GM21381 (cell line): ENCODE measurements around the gene TSC2.
"Not testable (repeated sequence)": the region's sequence is repeated elsewhere in the genome, so short reads cannot be mapped to it uniquely, and the experiment has no call there.

Experiments
- ATAC-seq: cut with Tn5 transposase; IDR thresholded peaks from one replicate; pipeline ENCODE4 v1.9.1; 2021; ENCODE audit warnings: mild to moderate bottlenecking, moderate library complexity; ENCODE audit not compliant: unreplicated experiment

The TSC2 gene

DNA sequence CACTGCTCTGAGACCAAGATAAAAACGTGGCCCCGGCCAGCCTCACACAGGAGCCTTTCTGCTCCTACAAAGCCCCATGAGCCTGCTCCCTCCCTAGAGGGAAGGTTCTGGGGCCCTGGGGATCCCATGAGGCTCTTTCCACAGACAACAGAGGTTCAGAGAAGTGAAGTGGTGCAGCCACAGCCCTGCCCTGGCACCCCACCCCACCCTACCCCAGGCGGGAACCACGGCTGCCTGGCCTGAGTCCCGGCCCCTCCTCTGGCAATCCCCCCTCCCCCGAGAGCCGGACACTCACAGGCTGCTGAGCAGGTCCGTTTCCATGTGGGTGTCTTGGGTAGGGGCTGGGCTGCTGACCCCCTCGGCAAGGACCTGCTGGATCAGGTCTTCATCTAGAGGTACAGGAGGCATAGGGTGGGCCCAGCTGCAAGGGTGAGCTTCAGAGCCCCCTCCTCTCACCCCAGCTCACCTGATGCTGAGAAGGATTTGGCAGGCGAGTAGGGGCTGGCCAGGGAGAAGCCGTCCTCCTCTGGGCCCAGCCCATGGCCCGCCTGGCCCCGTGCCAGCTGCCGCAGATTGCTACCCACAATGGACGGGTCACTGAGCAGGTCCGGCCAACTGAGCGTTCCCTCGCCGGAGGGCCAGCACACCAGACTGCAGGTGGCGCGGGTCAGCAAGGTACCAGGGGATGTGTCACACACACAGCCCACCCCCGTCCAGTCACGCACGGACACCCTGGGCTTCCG, 49.2 kb downstream of the TSC2 start:
- no peak for ATAC-seq

DNA sequence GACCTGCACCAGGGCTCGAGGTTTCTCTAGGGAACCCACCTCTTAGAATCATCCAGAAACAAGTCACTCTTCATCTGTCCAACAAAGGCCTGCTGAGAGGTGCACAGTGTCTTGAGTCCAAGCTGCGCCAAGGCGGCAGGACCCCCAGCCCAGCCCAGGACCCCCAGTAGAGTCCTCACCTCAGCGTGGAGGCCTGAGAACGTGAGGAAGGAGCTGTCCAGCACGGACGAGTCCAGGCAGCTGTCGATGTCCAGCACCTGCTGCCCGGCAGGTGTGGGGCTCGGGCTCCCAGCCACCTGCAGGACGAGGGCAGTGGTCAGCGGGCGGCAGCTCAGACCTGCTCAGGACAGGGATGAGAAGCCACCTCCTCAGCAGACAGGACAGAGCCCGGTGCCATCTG, 49.9 kb downstream of the TSC2 start:
- not testable (repeated sequence) for ATAC-seq

DNA sequence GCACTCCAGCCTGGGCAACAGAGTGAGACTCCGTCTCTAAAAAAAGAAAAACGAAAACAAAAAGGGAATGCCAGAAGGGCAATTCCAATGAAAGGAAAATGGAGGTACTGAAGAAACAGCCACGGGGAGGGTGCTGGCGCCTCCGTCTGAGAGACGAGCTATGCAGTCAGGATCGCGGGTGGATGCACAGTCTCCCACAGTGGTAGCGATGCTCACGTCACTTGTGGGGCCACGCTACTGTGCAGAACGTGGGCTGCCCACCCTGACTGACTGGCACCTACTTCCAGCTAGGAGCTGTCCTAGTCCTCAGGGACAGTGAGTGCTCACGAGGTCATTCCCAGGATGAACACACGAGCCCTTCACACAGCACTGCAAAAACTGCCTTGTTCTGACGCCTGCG, 53.8 kb downstream of the TSC2 start:
- ATAC-seq = not testable (repeated sequence)

DNA sequence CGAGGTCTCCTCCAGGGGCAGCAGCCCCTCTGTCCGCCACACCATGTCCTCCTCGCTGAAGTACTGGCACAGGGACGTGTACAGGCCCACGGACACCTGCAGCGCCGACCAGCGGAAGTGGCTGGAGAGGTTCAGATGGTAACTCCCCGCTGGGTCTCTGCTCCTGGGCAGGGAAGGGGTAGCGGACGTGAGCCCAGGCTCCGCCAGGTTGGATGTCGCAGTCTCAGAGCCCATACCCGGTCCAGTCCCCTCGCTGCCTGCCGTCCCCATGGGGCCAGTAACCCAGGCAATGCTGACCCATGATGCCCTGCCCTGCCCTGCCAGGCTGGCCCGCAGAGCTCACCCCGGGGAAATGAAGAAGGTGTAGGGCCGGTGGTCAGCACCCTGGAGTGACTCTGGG, 54.7 kb downstream of the TSC2 start:
- no peak for ATAC-seq

DNA sequence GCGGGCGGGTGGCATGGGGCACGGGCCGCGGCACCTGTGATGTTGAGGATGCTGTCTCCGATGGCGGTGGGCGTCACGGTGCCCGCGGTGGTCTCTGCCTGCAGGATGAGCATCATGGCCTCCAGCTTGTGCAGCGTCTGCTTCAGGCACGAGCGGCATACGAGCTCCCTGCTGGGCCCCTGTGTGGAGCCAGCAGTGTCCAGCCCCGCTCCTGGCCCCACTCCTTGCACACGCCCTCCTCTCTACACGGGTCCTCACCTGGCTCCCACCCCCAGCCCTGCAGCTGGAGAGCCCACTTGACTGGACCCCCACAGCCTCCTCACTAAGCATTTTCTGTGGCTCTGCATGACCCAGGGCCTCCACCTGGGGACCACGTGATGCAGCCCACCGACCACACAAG, 56.7 kb downstream of the TSC2 start:
- not testable (repeated sequence) for ATAC-seq

DNA sequence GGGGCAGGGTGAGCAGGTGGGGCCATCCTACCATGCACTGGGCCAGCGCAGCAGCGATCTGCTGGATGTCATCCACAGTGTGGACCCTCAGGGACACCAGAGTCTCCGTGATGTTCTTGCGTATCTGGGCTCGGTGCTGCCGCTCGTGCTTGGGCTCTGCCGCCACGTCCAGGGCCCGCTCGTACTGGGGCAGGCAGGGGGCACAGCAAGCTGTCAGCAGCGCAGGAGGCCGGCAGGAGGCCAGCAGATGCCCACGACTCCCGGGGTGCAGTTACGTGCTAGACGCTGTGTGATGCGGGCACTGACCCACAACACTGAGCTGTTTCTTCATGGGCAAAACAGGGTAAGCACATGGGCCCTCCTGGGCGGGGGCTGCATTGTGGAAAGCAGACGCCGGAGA, 57.5 kb downstream of the TSC2 start:
- ATAC-seq = not testable (repeated sequence)

DNA sequence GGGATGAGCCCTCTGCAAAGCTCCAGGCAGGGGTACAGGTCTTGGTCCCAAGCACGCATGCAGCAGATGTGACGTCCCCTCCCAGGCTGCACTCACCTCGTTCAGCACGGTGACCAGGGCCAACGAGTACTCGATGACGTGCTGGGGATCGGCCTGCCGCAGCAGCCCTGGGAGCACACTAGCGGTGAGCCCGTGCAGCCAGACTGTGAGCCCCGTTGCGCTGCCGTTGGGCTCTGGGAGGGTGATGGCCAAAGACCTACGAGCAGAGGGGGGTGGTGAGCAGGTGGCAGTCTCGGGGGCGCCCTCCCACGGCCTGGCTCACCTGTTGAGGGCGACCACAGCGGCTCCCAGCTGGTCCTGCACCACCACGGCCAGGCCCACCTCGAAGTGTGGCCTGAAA, 58.0 kb downstream of the TSC2 start:
- not testable (repeated sequence) for ATAC-seq

DNA sequence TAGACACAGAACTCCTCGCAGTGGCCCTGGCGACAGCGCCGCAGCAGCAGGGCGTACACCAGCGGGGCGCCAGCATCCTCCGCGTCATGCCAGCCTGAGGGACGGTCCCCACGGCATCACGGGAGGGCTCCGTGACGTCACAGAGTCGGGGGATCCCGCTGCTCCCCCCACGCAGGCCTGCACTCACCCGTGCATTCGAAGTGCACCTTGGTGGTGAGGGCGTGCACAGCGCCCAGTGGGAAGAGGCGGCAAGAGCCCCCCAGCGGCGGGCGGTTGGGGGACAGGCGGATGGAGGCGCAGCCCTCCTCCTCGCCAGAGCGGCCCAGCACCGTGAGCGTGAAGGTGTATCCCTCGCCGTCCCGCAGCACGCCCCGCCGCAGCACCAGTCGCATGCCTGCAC, 58.4 kb downstream of the TSC2 start:
- not testable (repeated sequence) for ATAC-seq

DNA sequence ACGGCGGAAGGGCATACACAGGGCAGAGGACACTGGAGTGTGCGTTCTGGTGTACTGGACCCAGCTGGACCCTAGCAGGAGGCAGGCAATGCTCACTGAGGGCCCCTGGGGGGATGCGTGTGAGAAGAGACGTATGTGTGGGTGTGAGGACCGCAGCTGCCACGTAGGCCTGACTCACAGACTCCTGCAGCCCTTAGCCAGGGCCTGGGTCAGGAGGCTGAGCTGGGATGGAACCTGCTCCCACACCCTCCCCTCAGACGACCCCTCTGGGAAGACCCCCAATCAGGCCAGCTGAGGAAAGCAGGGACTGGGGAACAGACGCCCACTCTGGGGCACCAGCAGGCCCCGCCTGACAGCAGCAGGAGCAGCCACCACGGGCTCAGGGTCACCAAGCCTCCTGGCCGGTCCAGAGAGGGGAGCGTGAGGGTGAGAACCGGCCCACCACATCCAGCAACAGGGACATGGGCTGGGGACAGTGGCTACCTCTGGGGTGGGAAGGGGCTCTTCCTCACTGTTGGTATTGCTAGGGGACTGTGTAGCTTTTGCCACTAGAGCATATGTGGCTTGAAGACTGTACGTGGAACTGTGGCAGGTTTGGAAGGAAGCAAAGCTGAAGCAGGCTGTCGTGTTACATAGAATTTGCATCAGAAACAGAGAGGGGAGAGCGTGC, 59.5 kb downstream of the TSC2 start:
- not testable (repeated sequence) for ATAC-seq

DNA sequence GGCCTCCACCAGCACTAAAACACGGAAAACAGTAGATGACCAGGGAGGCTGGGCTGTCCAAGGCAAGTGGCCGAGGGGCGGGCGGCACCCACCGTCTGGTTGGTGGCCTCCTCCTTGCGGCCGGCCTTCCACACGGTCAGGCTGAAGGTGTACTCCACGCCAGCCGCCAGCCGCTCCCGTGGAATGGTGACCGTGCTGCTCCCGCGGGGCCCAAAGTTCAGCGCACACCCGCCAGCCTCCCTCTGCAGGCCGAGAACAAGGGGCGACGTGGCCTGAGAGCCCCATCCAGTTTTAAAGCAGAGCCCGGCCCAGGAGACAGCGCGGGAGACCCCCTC, 60.0 kb downstream of the TSC2 start:
- not testable (repeated sequence) for ATAC-seq

DNA sequence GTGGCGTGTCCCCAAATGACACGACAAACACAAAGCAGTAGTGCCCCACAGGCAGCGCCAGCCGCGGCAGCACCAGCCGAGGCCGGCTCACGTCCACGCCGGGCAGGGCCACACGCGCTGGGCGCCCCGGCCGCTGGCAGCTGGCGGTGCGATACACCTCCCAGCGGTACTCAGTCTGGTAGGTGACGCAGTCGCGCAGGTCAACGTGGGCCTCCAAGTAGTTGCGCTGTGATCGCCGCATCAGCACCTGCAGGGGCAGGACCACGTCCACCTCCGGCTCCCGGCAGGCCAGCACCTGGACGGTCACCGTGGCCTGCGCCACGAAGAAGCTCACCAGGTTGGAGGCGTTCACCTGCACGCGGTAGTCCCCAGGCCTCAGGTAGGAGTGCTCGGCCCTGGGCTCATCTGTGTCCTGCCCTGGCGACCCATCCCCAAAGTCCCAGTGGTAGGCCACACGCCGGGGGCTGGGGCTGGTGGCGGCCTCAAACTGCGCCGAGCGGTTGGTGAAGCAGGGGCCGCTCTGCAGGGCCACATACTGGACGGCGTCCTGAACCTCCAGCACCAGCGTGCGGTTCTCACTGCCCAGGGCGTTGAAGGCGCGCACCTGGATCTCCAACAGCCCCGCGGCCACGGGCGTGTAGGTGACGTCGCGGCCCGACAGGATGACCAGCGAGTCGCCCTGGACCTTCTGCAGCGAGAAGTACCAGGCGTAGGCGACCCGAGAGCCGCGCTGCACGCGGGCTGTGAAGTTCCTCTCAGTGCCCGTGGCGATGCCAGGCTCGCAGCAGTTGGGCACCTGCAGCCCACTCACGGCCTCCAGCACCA, 60.9 kb downstream of the TSC2 start:
- not testable (repeated sequence) for ATAC-seq

DNA sequence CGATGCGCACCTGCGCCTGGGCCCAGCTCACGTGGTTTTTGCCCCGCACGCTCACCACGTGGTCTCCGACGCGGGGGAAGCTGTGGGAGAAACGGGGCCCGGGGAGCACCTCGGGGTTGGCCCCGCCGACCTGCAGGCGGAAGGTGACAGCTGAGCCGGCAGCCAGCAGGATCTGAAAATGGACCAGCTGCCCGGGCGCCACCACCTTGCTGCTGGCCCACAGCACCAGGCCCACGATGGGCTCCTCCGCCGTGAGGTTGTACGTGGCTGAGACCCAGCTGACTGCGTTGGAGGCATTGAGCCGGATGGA, 61.4 kb downstream of the TSC2 start:
- not testable (repeated sequence) for ATAC-seq

DNA sequence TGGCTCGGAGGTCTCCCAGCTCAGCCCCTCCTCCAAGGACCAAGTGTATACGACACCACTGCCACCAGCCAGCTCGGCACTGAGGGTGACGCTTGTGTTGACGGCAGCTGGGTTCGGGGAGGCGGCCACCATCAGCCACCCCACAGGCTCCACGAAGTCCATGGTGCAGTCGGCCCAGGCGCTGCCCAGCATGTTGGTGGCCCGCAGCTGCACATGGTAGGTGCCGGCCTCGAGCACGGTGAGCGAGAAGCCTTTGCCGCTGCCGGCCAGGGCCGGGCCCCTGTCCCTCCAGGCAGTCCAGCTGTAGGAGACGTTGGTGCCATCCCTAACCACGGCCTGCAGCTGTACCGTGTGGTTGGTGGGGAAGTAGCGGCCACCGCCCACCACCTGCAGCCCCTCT, 62.1 kb downstream of the TSC2 start:
- ATAC-seq = not testable (repeated sequence)

DNA sequence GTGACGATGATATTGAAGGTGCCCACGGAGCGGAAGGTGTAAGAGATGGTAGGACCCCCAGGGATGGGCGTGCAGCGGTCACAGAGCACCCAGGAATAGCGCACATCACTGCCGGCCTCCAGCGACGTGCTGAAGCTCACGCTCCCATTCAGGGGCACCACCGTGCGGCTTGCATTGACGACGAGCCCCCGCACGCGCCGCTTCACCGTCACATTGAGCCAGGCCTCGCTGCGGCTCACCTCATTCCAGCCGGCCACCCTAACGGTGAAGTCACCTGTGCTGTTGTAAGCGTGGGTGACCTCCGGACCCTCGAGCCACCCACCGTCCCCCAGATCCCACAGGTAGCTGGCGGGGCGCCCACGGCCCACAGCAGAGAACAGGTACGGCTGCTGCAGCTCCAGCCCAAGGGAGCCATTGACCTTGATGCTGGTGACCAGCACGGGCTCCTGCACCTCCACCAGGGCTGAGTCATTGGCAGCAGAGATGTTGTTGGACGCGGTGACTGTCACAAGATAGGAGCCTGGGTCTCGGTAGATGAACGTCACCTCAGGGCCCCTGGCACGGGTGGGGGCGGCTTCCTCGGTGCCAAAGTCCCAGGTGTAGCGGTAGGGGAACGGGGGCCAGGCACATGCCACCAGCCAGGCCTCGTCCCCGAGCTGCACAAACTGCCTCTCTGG, 62.7 kb downstream of the TSC2 start:
- ATAC-seq = not testable (repeated sequence)

DNA sequence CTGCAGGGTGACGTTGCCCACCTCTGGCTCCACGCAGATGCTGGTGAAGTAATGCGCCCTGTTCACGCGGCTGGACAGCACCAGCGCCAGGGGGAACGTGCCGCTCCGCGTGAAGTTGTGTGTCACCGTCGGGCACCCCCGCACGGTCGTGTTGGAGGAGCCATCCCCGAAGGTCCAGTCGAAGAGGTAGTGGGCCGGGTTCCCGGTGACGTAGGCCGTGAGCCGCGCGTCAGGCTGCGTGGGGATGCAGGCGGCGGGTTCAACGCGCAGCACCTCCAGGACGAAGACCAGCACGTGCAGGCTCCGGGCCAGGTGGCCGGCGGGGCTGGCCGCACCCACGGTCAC, 63.2 kb downstream of the TSC2 start:
- ATAC-seq = not testable (repeated sequence)

DNA sequence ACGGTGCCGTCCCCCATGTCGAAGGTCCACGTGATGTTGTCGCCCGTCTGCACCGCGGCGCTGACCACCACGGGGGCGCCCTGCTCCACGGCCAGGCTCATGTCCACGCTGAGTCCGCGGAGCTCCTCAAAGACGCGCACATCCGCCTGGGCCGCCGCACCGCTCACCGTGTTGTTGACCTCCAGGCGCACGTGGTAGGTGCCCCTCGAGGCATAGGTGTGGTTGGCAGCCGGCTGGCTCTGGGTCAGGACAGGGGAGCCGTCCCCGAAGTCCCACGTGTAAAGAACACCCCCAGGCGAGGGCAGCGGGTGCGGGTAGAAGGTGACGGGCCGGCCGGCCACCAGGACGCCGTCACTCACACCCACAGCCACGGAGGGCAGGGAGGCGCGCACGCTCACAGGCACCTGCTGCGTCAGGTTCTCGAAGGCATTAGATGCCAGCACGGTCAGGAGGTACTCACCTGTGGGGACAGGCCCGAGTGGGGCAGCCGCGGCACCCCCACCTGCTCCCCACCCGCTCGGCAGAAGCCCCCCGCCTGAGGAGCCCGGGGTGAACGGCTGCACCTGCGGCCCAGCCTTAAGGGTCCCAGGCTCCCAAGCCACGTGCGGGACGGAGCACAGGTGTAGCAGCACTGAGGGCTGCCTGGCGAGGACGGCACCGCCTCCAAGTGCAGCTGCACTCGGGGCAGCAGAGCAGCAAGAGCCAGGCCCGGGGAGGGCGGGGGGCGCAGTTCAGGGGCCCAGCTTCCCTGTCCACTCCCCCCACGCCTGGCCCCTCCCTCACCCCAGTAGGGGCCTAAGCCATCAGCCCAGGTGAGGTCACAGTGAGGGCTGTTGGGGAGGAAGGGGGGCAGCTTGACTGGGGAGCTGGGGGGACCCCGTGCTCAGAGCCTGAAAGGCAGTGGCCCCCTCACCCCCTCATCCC, 63.9 kb downstream of the TSC2 start:
- ATAC-seq = not testable (repeated sequence)

DNA sequence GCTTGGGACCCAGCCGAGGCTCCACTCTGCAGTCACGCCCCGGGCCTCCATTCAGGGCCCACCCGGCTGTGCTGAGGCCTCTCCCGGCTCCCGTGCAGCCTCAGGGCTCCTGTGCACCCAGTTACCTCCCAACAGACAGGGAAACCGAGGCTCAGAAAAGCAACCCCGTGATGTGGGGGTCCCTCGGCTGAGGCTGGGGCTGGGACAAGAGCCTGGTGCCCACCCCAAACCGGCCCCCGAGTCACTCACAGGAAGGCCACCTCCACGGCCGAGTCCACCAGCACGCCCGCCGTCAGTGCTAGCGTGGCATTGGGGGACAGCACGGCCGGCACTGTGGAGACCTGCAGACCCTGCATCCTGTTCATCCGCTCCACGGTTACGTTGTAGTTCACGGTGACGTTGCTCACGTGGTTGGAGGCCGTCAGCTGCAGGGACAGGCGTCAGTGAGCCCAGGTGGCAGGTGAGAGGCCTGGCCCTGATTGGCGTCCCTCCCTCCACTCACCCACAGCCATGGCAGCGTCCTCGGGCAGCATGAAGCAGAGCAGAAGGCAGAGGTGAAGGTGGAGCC, 64.8 kb downstream of the TSC2 start:
- not testable (repeated sequence) for ATAC-seq

DNA sequence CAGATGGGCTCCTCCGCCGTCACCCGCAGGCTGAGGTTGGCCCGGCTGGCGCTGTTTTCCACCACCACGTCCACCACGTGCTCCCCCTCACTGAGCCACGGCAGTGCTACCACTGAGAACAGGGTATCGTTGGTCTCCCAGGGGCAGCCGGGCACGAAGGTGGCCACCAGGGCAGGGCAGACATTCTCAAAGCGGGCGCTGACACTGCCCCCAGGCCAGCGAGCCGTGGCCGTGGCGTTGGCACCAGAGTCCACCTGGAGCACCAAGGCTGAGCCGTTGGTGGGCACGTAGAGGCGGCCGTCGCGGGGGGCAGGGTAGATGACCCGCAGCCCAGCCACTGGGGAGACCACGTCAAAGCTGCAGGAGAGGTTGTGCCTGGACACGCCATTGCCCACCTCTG, 66.4 kb downstream of the TSC2 start:
- not testable (repeated sequence) for ATAC-seq

DNA sequence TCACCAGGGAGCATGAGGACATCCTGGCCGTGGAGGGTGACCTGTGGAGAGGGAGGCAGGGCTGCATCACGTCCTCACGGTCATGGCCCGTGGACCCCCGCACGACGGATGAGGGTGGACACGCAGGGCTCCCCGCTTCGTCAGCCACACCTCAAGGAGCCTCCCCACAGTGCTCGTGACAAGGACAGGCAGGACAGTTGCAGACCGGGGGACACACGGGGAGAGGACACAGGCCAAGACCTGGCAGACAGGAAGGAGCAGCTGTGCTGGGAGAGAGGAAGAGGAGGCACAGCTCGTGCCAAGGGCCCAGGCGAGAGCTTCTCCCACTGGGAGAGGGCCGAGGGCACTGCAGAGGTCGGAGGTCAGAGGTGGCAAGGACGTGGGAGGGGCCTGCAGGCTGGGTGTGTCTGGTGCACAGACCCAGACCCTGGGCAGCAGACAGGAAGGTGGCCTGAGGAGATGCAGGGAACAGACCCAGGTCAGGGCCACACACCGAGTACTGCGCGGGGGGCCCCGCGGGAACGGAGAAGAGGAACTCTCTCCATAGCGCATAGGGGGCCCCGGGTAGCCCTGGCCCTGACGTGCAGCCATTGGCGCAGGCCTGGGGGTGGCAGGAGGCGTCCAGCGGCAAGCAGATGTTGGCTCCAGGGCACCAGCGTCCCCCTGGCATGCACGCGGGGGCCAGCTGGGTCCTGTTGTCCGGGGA, 67.3 kb downstream of the TSC2 start:
- ATAC-seq = not testable (repeated sequence)
